GM21737 (cell line): ENCODE data around the gene GCH1.
"Not testable (repeated sequence)": the region's sequence is repeated elsewhere in the genome, so short reads cannot be mapped to it uniquely, and the experiment has no call there.

Experiments
- ATAC-seq: cut with Tn5 transposase; IDR thresholded peaks from one replicate; pipeline ENCODE4 v1.9.1; 2021; ENCODE audit warnings: mild to moderate bottlenecking, moderate library complexity; ENCODE audit not compliant: unreplicated experiment

GCH1 gene

DNA sequence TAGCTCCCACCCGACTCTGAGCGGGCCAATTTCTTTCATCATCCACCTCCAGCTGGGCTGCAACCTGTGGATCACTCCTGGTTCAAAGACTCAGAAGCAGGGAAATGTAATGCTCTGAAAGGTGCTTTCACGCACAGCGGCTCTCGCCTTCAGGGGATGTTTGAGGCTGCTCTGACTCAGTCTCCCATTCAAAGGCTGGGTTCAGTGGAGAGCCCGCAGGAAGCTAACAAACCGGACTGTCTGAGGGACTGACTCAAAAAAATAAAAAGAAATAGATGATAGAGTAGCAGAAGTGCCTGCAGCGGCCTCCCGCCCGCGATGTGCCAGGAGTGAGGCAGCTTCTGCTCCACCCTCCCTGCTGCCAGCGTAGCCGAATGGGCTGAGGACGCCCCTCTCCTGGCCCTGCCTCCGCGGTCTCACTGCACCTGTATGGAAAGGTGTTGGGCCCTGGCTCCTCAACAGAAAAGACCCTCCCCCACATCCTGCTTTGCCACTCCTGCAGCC is 98.0 kb downstream of the GCH1 start:
- no peak for ATAC-seq

DNA sequence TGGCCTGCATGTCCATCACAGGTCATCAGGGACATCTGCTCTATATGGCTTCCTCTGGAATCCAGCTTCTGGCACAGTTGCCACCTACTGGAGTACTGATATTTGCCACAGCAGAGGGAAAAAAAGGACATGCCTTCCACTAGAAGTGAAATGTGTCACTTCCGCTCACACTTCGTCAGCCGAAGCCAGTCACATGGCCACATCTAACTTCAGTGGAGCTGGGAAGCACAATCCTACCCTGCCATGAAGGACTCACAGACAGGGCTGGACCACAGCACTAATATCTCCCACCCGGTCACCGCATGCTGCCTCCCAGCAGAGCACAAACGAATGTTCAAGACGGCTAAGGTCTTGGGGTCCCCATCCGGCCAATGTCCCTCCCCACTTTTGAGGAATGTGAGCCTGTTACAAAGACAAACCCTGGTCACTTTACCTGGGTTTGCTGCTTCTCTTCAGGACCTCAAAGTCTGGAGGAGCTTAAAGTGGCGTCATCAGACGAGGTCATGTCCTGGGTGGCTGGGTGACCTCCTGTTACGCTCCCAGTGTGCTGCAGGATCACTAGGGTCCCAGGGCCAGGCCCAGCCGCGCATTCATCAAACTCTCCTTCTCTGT is 98.6 kb downstream of the GCH1 start:
- ATAC-seq = no peak

DNA sequence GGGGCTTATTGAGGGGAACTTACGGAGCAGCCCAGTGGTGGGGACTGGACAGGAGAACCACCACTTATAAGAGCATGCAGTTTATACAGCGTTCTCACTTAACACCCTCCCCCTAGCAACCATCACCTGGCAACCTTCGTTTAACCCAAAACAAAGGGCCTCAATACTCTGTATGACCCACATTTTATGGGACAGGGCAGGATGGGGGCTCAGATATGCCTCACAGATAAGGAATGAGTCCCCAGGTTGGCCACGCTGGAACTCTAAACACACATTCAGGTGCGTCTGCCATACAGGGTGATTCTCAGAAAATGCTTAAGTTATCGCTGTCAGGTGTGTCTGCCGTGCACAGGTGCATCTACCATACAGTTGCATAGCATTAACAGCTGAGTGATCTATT is 99.2 kb downstream of the GCH1 start:
- ATAC-seq = no peak

DNA sequence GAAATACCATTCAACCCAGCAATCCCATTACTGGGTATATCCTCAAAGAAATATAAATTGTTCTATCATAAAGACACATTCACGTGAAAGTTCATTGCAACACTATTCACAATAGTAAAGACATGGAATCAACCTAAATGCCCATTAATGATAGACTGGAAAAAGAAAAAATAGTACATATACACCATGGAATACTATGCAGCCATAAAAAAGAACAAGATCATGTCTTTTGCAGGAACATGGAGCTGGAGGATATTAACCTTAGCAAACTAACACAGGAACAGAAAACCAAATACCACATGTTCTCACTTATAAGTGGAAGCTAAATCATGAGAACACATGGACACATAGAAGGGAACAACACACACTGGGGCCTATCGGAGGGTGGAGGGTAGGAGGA is 101.1 kb downstream of the GCH1 start:
- ATAC-seq = not testable (repeated sequence)

DNA sequence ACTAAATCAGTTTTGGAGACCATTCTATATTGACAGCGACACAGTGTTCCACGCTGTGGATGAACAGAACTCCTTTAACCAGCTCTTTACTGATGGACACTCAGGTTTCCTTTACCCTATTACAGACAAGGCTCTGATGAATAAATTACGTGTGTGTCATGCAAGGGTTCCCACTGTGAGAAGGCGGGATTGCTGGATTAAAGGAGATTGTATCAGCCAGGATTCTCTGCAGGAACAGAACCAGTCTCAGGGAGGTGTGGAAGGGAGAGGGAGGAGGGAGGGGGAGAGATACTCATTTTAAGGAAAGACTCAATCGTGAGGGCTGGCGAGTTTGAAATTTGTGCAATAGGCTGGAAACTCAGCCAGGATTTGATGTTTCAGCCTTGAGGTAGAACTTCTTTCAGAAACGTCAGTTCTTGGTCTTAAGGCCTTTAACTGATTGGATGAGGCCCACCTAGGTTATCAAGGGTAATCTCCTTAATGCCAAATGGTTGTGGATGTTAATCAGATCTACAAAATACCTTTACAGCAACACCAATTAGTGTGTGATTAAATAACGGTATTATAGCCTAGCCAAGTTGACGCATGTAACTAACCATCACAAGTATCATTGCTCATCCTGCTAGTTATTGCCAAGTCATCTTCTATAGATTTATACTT is 104.0 kb downstream of the GCH1 start:
- no peak for ATAC-seq

DNA sequence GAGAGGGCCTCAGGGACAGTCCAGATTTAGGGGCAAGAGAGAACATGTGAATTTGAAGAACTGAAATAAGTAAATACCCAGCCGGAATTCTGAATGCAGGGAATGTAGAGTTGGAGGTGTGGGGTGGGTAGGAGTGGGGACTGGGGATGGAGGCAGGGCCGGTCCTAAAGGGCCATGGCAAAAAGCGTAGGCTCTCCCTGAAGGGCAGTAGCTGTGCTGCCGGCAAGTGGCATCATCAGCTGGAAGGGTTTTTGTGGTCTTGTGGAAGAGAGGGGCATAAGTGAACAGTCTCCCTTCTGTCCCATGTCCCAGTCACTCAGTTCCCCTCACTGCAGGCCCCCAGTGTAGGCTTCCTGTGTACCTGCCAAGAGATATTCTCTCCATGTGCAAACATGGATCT is 104.6 kb downstream of the GCH1 start:
- no peak for ATAC-seq

DNA sequence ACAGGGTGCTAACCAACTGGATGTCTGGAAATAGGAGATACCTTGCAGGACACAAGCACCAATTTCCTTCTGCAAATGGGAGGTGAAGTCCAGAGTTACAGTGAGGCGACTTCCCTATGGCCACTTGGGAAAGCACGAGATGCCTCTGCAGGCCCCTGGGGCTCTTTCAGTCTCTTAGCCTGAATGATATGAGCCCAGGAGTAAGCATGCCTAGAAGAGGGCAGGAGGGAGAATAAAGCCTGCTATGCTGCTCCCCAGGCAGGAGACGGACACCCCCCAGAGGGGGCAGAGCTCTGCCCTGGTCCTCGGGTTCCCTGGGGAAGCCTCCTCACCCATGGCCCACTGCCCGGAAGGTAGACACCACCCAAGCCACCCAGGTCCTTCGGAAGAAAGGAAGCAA is 105.1 kb downstream of the GCH1 start:
- ATAC-seq = no peak

DNA sequence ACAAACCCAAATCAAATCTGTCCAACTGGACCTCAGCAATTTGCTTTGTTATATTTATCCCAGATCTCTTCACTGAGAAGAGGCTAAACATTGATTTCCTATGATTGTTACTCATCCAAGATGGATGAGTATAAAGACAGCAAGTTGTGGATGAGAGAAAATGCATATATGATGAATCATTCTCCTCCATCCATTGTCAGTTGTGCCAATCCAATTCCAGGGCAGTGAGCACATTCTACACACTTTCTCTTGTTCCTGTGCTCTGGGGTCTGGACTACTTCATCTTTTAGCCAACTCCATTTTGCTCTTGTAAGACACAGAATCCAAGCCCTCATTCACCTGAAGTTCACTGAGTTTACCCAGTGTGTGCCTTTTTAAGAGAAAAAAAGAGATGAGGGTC is 105.7 kb downstream of the GCH1 start:
- ATAC-seq = no peak

DNA sequence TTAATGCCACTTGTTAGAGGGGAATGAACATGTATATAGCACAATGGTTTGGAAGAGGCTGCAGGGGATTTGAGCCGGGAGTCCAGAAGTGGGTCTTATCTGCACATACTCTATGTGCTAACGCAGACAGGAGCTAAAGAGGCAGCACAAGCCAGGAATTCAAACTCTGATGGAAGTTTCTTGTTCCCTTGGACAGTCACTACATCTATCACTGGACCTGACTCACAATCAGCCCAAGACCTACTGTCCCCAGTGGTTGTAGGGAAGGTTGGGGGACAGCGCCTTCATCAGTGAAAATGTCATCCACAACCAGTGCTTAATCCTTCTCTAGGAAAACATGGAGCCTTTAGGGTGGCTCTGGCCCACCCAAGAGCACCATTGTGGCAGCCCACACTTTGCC is 107.8 kb downstream of the GCH1 start:
- ATAC-seq = no peak

DNA sequence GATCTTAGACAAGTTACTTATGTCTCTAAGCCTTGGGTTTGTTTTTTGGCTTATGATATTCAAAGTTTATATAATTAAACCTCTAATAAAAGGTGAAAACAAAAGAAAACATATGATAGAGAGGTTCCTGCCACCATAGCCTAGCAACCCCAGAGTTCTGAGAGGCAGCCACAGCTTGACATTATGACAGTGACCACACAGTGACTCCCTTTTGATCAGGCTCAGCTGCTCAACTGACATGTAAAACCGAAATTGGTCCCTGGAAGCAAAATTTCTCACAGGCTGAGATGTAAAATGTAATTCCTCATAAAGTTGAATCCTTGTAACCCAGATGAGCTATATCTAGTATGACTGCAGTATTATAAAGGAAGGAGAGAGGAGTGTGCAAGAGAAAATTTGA is 108.5 kb downstream of the GCH1 start:
- no peak for ATAC-seq

DNA sequence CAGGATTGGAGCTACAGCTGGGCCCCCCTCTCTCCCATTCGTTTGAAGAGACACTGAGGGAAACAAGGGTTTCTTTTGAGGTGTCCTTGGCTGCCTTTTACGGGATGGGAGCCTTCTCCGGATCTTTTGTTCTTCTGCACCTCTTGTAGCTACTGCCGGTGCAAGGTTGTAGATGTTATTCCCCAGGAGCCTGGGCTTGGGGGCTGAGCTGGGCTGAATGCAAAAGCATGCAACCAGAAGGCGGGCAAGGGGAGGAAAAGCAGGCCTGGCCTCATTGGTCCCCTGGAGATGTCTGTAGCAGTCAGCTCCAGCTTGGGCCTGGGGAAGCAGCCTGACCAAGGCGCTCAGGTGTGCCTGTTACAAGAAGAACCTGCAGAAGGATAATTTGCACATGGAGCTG is 110.3 kb downstream of the GCH1 start:
- no peak for ATAC-seq
